Thymus (tissue), 11 donors: ENCODE measurements around the gene PARP14. TPM values are rescaled to one million over a fixed set of nuclear protein-coding genes. Genes with fewer than 3 reads are reported as not detected.
"Not testable (repeated sequence)": the region's sequence is repeated elsewhere in the genome, so short reads cannot be mapped to it uniquely, and the experiment has no call there.

Experiments used
- DNase-seq, 9 donors: peaks; one replicate each; pipeline ENCODE4 v3.0.0-alpha.2; 2013; ENCODE audit warnings: low spot score in 9 of 9, low read depth in 6 of 9, missing footprints in 1 of 9
- H3K27ac ChIP-seq, 2 donors: one replicate each; pipeline ENCODE4 v1.5.1; 2013; ENCODE audit warnings: control low read depth in 1 of 2, low read depth in 1 of 2, low read length in 1 of 2, mild to moderate bottlenecking in 1 of 2, moderate library complexity in 1 of 2
- H3K27me3 ChIP-seq, 2 donors: one replicate each; pipeline ENCODE4 v1.5.1; 2013; ENCODE audit warnings: low read length in 1 of 2; ENCODE audit not compliant: control insufficient read depth in 2 of 2, insufficient read depth in 1 of 2
- H3K36me3 ChIP-seq, 2 donors: one replicate each; pipeline ENCODE4 v1.5.1; 2013; ENCODE audit warnings: low read length in 1 of 2, mild to moderate bottlenecking in 1 of 2, moderate library complexity in 1 of 2; ENCODE audit not compliant: control insufficient read depth in 2 of 2, insufficient read depth in 2 of 2
- H3K4me1 ChIP-seq, 2 donors: one replicate each; pipeline ENCODE4 v1.5.1; 2013; ENCODE audit warnings: low read length in 2 of 2; ENCODE audit not compliant: control insufficient read depth in 2 of 2, insufficient read depth in 2 of 2
- H3K4me3 ChIP-seq, 2 donors: one replicate each; pipeline ENCODE4 v1.5.1; 2013; ENCODE audit warnings: low read length in 2 of 2, control low read depth in 1 of 2, mild to moderate bottlenecking in 1 of 2
- H3K9me3 ChIP-seq, 2 donors: one replicate each; pipeline ENCODE4 v1.5.1; 2013; ENCODE audit warnings: low read length in 1 of 2, mild to moderate bottlenecking in 1 of 2; ENCODE audit not compliant: control insufficient read depth in 2 of 2, insufficient read depth in 1 of 2
- WGBS: extraction: QIAGEN DNeasy Blood & Tissue Kit; methylation state at CpG from one replicate; pipeline ENCODE4 v1.1.7; 2013; 5-methylcytosine and 5-hydroxymethylcytosine counted together
- polyA plus RNA-seq: library from polyadenylated mRNA; stranded (reverse); fragments of 200-250 nt; gene quantifications from one replicate; pipeline ENCODE4 v1.2.3, GENCODE V29; 2013
- total RNA-seq: library from RNA; stranded (reverse); fragments of 120-200 nt; gene quantifications from one replicate; pipeline ENCODE4 v1.2.4, GENCODE V29; 2013
- donor health status: healthy.

Gene PARP14
- total and polyA plus RNA-seq, 2 donors: 18.9 to 57.7 TPM

DNA sequence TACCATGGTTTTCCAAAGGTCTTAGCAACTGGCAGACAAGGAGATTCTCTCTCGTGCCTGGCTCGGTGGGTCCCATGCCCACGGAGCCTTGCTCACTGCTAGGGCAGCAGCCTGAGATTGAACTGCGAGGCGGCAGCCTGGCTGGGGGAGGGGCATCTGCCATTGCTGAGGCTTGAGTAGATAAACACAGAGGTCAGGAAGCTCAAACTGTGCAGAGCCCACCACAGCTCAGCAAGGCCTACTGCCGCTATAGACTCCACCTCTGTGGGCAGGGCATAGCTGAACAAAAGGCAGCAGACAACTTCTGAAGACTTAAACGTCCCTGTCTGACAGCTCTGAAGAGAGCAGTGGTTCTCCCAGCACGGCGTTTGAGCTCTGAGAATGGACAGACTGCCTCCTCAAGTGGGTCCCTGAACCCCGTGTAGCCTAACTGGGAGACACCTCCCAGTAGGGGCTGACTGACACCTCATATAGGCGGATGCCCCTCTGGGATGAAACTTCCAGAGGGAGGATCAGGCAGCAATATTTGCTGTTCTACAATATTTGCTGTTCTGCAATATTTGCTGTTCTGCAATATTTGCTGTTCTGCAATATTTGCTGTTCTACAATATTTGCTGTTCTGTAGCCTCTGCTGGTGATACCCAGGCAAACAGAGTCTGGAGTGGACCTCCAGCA lies 29.3 kb upstream of the PARP14 start:
- not testable (repeated sequence) for H3K4me1 ChIP-seq, H3K36me3 ChIP-seq, H3K27me3 ChIP-seq, H3K9me3 ChIP-seq, H3K27ac ChIP-seq, DNase-seq, H3K4me3 ChIP-seq
- WGBS: 92% methylated on average over 11 of the region's 11 CpGs

DNA sequence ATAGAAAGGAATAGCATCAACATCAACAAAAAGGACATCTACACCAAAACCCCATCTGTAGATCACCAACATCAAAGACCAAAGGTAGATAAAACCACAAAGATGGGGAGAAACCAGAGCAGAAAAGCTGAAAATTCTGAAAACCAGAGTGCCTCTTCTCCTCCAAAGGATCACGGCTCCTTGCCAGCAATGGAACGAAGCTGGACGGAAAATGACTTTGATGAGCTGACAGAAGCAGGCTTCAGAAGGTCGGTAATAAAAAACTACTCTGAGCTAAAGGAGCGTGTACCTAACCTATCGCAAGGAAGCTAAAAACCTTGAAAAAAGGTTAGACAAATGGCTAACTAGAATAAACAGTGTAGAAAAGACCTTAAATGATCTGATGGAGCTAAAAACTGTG lies 28.7 kb upstream of the PARP14 start:
- not testable (repeated sequence) for DNase-seq, H3K27me3 ChIP-seq, H3K9me3 ChIP-seq, H3K4me3 ChIP-seq, H3K27ac ChIP-seq, H3K36me3 ChIP-seq, H3K4me1 ChIP-seq
- WGBS: 87% methylated on average over 6 of the region's 6 CpGs

DNA sequence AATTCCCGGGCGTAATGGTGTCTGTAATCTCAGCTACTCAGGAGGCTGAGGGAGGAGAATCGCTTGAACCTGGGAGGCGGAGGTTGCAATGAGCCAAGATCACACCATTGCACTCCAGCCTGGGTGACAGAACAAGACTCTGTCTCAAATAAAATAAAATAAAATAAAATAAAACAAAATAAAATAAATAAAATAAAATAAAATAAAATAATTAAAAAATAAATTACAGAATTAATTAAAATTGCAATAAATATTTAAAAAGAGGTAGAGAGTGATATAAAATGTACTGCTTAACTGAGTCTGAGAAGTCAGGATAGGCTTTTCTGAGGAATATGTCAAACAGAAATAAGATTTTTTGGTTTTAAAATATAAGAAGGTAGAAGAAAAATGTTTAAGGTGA lies 22.3 kb upstream of the PARP14 start:
- H3K36me3 ChIP-seq, H3K4me1 ChIP-seq, H3K4me3 ChIP-seq, H3K27ac ChIP-seq, DNase-seq, H3K27me3 ChIP-seq: not testable (repeated sequence)
- WGBS: 97% methylated on average over 4 of the region's 4 CpGs
- peaks cover 0 to 10% of the 10 kb centered on the region in 2 donors for H3K9me3 ChIP-seq

DNA sequence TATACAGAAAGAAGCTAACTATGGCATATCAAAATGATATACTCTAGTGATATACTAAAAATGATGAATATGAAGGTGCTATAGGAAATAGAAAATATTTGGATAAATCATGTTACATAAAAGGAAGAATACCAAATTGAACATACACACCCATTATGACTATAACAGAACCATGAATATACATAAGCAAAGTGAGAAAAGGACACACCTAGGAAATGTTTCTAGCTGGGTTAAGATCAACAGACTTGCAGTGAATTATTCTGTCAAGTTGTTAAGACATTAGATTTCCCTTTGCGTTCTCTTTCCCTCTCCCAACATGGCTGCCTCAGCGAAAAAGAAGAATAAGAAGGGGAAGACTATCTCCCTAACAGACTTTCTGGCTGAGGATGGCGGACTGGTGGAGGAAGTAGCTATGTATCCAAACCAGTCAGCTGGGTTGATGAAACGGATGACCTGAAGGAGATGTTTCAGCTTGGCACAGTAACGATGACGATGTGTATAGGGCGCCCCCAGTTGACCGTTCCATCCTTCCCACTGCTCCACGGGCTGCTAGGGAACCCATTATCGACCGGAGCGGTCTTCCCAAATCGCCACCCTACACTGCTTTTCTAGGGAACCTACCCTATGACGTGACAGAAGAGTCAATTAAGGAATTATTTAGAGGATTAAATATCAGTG lies 20.2 kb upstream of the PARP14 start:
- no peak for DNase-seq
- Histone ChIP-seq H3K4me3 (no peak overlapping the region), H3K27me3 (no peaks in the 10 kb centered on the region), H3K9me3 (peaks cover 0 to 10% of the 10 kb centered on the region in 2 donors), H3K4me1 (no peaks in the 10 kb centered on the region), H3K27ac (no peak overlapping the region), H3K36me3 (no peaks in the 10 kb centered on the region)
- 85% methylated on average over 14 of the region's 14 CpGs for WGBS

DNA sequence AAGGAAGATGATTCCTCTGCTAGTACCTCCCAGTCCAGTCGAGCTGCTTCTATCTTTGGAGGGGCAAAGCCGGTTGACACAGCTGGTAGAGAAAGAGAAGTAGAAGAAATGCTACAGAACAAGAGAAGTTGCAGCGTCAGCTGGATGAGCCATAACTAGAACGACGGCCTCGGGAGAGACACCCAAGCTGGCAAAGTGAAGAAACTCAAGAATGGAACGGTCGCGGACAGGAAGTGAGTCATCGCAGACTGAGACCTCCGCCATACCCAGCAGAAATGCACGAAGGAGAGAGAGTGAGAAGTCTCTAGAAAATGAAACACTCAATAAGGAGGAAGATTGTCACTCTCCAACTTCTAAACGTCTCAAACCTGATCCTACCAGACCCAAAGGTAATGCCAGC lies 19.0 kb upstream of the PARP14 start:
- no peak for DNase-seq
- Histone ChIP-seq H3K27me3 (no peaks in the 10 kb centered on the region), H3K27ac (no peak overlapping the region), H3K4me3 (no peak overlapping the region), H3K4me1 (no peaks in the 10 kb centered on the region), H3K36me3 (no peaks in the 10 kb centered on the region), H3K9me3 (peaks cover 0 to 10% of the 10 kb centered on the region in 2 donors)
- WGBS: 96% methylated on average over 13 of the region's 13 CpGs

DNA sequence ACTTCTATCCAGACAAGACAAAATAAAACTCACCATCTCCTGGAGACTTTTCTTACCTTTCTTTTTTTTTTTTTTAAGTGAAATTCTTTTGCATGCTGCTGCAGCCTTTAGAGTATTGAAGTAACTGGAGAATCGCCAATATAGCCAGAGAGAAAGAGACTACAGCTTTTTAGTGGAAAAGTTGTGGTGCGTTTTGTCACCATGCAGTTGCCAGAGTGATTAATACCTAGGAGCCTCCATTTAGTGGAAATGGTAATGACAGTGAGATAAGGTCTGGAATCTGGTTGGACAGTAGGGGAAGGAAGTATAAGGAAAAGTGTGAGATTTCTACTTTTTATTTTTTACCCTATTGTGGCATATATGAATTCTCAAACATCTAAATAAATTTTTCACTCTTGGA lies 18.1 kb upstream of the PARP14 start:
- Histone ChIP-seq H3K4me3 (no peak overlapping the region), H3K36me3 (no peaks in the 10 kb centered on the region), H3K9me3 (peaks cover 0 to 10% of the 10 kb centered on the region in 2 donors), H3K27me3 (no peaks in the 10 kb centered on the region), H3K27ac (no peak overlapping the region), H3K4me1 (no peaks in the 10 kb centered on the region)
- WGBS: 95% methylated on average over 2 of the region's 2 CpGs
- DNase-seq: no peak

DNA sequence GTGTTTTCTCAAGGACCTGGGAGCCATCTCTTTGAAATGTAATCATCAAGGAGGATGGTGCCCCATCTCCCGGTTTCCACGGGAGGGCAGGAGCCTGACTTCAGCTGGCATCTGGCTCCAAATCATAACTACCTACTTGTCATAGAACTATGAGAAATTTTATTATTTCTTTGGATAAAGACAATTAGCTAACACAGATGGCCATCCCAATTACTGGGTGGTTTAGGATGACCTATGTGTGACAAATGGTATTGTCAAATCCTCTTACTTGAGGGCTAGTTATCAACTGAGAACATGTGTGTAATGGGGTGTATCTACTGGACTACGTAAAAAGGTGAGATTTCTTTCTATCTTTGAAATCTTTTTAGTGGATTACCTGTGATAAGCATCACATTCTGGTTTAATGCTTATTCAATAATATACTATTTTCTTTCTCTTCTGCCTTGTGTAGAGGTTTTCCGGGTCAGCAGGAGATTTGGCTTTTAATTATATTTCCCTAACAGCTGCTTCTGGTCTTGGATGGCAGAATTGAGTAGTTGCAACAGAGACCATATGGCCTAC lies 15.3 kb upstream of the PARP14 start:
- 97% methylated on average over 4 of the region's 4 CpGs for WGBS
- Histone ChIP-seq H3K36me3 (no peaks in the 10 kb centered on the region), H3K9me3 (peaks cover 0 to 10% of the 10 kb centered on the region in 2 donors), H3K27ac (no peak overlapping the region), H3K4me3 (no peak overlapping the region), H3K27me3 (no peaks in the 10 kb centered on the region), H3K4me1 (no peaks in the 10 kb centered on the region)
- no peak for DNase-seq

DNA sequence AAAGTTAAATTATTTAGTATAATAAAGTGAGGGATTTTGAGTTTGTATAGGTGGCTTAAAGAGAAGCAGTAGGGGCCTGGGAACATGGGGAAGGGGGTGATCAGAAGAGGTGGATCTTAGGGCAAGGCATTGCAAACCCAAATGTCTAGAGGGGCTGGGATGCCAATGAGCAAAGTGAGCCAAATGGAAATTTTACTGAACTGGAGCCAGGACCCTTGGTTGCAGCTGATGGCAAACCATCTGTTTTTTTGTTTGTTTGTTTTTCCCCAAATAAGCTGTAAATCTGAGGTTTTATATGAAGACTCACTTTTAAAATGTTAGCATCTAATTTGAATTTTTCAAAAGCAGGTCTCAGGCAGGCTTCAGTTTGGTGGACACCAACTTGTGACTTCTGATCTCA lies 14.8 kb upstream of the PARP14 start:
- no peaks in the 10 kb centered on the region for H3K36me3 ChIP-seq

DNA sequence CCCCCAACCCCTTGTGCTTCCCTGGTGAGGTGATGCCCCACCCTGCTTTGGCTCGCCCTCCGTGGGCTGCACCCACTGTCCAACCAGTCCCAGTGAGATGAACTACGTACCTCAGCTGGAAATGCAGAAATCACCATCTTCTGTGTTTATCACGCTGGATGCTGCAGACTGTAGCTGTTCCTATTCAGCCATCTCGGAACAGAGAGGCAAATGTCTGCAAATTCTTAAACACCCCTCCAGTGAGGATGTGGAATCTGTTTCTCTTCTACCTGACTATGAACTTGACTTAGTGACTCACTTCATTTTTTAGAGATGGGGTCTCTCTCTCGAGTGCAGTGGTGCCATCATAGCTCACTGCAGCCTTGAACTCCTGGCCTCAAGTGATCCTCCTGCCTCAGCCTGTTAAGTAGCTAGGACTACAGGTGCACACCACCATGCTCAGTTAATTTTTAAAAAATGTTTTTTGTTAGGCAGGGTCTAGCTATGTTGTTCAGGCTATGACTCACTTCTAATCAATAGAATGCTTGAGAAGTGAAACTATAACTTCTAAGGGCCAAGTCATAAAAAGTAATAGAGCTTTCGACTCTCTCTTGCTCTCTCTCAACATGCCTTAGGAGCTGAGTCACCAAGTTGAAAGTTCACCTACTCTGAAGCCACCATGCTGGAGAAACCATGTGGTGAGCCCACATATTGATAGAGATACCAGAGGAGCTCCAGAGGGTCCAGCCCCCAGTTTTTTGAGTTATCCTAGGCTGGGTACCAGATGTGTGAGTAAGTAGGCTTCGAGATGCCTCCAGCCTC lies 11.5 kb upstream of the PARP14 start:
- no peaks in the 10 kb centered on the region for H3K36me3 ChIP-seq
- H3K4me1 ChIP-seq: no peaks in the 10 kb centered on the region
- no peak overlapping the region for H3K27ac ChIP-seq
- H3K4me3 ChIP-seq: no peak overlapping the region
- WGBS: 96% methylated on average over 8 of the region's 8 CpGs
- no peaks in the 10 kb centered on the region for H3K27me3 ChIP-seq
- no peaks in the 10 kb centered on the region for H3K9me3 ChIP-seq
- no peak for DNase-seq

More for the DNA sequence above, 14.8 kb upstream of the PARP14 start:
- no peak overlapping the region for H3K4me3 ChIP-seq
- peaks cover 0 to 7% of the 10 kb centered on the region in 2 donors for H3K9me3 ChIP-seq
- H3K27me3 ChIP-seq: no peaks in the 10 kb centered on the region
- peak overlapping the region in 1 of 2 donors; percentile 18 for H3K27ac ChIP-seq
- H3K4me1 ChIP-seq: no peaks in the 10 kb centered on the region
- no peak for DNase-seq
